ENCODE measurements around the gene ENO3. TPM values are rescaled to one million over a fixed set of nuclear protein-coding genes. Genes with fewer than 3 reads are reported as not detected.
A peak's percentile ranks its signal among the peaks of the same experiment; 100 is the strongest.

The ENO3 gene
- total RNA-seq, 1 donor from 2014 or later: 25.3 TPM

DNA sequence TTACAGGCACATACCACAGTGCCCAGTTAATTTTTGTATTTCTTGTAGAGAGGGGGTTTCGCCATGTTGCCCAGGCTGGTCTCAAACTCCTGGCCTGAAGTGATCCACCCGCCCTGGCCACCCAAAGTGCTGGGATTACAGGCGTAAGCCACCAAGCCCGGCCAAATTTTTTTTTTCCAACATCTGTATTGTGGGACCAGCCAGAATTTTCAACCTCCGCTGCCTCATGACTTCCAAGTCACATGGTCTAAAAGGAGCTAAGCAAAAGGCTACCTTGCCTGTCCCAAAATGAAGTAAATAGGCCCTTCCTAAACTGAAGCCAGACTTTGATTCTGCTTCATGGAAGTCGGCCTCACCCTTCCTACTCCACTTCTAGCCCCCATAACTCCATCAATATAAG lies 20.9 kb downstream of the ENO3 start:
- Mint-ChIP-seq H3K9me3 (no peaks in the 10 kb centered on the region), H3K4me3 (no peak overlapping the region), H3K4me1 (peaks cover 37% of the 10 kb centered on the region), H3K27me3 (ENCODE audit: low read depth) (no peaks in the 10 kb centered on the region), H3K36me3 (peaks cover 19% of the 10 kb centered on the region), H3K27ac (no peak overlapping the region)
- TF ChIP-seq, protein P1, sequence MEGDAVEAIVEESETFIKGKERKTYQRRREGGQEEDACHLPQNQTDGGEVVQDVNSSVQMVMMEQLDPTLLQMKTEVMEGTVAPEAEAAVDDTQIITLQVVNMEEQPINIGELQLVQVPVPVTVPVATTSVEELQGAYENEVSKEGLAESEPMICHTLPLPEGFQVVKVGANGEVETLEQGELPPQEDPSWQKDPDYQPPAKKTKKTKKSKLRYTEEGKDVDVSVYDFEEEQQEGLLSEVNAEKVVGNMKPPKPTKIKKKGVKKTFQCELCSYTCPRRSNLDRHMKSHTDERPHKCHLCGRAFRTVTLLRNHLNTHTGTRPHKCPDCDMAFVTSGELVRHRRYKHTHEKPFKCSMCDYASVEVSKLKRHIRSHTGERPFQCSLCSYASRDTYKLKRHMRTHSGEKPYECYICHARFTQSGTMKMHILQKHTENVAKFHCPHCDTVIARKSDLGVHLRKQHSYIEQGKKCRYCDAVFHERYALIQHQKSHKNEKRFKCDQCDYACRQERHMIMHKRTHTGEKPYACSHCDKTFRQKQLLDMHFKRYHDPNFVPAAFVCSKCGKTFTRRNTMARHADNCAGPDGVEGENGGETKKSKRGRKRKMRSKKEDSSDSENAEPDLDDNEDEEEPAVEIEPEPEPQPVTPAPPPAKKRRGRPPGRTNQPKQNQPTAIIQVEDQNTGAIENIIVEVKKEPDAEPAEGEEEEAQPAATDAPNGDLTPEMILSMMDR (IDR thresholded peaks at IDR 0.05; ENCODE audit: unreplicated experiment): no peak
- DNase-seq (ENCODE audit: low spot score in 2 of 2, unreplicated experiment in 2 of 2): no peak

DNA sequence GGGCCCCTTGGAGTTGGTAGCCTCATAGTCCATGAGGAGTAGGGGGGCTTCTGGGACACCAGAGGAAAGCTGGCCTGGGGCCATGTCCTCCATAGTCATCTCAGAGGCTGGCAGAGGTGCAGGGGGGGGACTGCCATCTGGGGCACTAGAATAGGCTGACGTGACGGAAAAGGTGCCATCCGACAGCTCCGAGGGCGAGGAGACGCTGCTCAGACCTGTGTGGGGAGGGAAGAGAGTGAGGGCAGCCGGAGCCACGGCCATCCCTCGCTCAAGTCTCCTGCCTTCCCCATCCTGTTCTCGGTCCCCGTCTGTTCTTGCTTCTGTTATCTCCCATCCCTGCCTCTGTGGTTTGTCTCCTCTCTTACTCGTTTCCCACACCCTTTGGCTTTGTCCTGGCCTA lies 21.4 kb downstream of the ENO3 start:
- TF ChIP-seq, protein P1 (IDR thresholded peaks at IDR 0.05; ENCODE audit: unreplicated experiment): no peak
- peaks cover 19% of the 10 kb centered on the region for H3K36me3 Mint-ChIP-seq
- no peaks in the 10 kb centered on the region for H3K27me3 Mint-ChIP-seq (ENCODE audit: low read depth)
- DNase-seq (ENCODE audit: low spot score in 2 of 2, unreplicated experiment in 2 of 2): no peak
- peak overlapping the region; percentile 36 for H3K27ac Mint-ChIP-seq
- H3K4me1 Mint-ChIP-seq: peaks cover 37% of the 10 kb centered on the region
- H3K9me3 Mint-ChIP-seq: no peaks in the 10 kb centered on the region
- no peak overlapping the region for H3K4me3 Mint-ChIP-seq

DNA sequence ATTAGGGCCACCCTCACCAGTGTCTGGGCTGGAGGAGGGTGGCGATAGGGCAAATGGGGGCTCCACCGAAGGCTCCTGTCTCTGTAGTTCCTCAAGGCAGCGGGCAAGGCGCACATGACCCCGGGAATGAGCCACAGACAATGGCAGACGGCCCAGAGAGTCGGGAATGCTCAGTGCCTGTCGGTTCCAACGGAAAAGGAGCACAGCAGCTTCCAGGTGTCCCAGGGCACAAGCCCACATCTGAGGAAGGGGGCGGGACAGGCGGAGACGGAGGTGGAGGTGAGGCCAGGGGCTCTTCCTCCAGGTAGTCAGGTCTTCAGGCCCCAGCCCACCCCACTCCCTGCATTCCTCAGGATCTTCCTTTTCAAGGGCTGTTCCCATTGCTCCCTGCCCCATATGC lies 21.8 kb downstream of the ENO3 start:
- Mint-ChIP-seq H3K9me3 (no peaks in the 10 kb centered on the region), H3K27me3 (ENCODE audit: low read depth) (no peaks in the 10 kb centered on the region), H3K4me3 (no peak overlapping the region), H3K4me1 (peaks cover 37% of the 10 kb centered on the region), H3K36me3 (peaks cover 19% of the 10 kb centered on the region), H3K27ac (peak overlapping the region; percentile 36)
- TF ChIP-seq, protein P1 (IDR thresholded peaks at IDR 0.05; ENCODE audit: unreplicated experiment): no peak
- DNase-seq (ENCODE audit: low spot score in 2 of 2, unreplicated experiment in 2 of 2): no peak

DNA sequence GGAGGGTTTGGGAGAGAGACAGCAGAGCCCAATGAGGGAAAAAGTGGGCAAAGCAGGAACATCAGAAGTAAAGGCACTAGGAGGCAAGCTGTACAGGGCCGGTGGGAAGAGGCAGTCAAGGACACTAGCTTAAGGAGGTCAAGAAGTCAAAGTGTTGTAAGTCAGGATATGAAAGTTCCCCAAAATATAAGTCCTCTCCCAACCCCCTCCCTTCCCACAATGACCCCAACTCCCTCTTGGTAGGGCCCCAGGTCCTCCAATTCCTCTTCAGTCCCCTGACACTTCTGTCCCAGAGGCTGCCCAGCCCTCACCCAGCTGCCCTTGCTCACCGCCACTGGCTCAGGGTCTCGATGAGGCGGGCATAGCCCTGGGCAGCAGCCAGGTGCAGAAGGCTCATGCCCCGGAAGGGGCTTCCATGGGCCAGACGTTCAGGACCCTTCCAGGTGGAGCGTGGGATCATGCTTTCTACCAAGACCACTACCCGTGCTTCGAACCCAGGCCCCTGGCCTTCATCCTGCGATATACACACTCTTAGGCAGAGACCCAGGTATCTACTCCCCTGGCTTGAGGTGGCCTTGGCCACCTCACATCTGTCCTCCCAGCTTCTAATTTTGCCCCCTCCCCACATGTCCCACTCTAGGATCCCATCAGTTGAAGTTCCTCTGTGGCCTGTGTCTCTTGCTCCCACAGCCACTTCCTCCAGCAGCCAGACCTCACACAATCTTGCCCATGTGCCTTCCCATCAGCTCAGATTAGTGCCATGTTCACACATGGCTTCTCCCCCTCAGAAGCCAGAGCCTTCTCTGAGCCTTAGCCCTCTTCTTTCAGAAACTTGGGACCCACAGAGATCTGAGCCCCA lies 22.6 kb downstream of the ENO3 start:
- H3K27ac Mint-ChIP-seq: peak overlapping the region; percentile 5
- no peak for DNase-seq (ENCODE audit: low spot score in 2 of 2, unreplicated experiment in 2 of 2)
- H3K4me1 Mint-ChIP-seq: peaks cover 37% of the 10 kb centered on the region
- H3K27me3 Mint-ChIP-seq (ENCODE audit: low read depth): no peaks in the 10 kb centered on the region
- no peak overlapping the region for H3K4me3 Mint-ChIP-seq
- H3K36me3 Mint-ChIP-seq: peaks cover 19% of the 10 kb centered on the region
- H3K9me3 Mint-ChIP-seq: no peaks in the 10 kb centered on the region
- TF ChIP-seq, protein P1 (IDR thresholded peaks at IDR 0.05; ENCODE audit: unreplicated experiment): no peak

DNA sequence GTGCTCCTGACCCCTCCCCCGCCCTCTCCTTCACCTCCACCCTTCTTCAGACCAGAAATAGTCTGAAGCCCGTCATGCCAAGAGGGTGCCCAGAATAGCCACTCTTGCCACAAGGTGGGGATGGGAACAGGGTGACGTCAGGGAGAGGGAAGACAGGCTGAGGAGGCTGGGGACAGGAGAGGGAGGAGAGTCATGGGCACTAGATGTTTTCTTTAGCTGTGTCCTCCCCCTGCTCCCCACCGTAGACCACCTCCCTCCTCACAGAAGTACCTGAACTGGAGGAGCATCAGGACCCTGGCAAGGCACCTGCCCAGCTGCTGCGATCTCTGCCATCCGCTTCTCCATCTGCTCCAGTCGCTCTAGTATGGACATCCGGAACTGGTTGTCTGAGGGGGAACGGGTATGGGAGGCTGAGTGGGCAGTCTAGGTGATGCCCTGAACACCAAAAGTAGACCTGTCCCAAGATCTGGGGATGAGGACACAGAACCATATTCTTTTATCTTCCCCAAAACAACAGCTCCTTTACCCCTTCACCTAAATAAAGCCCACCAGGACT lies 23.3 kb downstream of the ENO3 start:
- H3K9me3 Mint-ChIP-seq: no peaks in the 10 kb centered on the region
- TF ChIP-seq, protein P1 (IDR thresholded peaks at IDR 0.05; ENCODE audit: unreplicated experiment): no peak
- H3K4me3 Mint-ChIP-seq: no peak overlapping the region
- peaks cover 19% of the 10 kb centered on the region for H3K36me3 Mint-ChIP-seq
- DNase-seq (ENCODE audit: low spot score in 2 of 2, unreplicated experiment in 2 of 2): no peak
- no peaks in the 10 kb centered on the region for H3K27me3 Mint-ChIP-seq (ENCODE audit: low read depth)
- H3K4me1 Mint-ChIP-seq: peaks cover 30% of the 10 kb centered on the region
- no peak overlapping the region for H3K27ac Mint-ChIP-seq
